Lower leg skin (tissue), 3 donors: ENCODE results near the gene PTPN5.

Experiments
- POLR2A ChIP-seq, 2 donors: fragments of 450-650 bp; IDR thresholded peaks; one replicate each; pipeline ENCODE4 v1.6.1; 2016 to 2017; ENCODE audit warnings: antibody characterized with exemption in 2 of 2, mild to moderate bottlenecking in 1 of 2, moderate library complexity in 1 of 2
- TF ChIP-seq, protein P1 (sequence below), 3 donors: fragments of 450-650 bp; IDR thresholded peaks; one replicate each; pipeline ENCODE4 v1.5.1; 2016; ENCODE audit warnings: antibody characterized with exemption in 3 of 3, mild to moderate bottlenecking in 3 of 3, moderate library complexity in 2 of 3

DNA sequence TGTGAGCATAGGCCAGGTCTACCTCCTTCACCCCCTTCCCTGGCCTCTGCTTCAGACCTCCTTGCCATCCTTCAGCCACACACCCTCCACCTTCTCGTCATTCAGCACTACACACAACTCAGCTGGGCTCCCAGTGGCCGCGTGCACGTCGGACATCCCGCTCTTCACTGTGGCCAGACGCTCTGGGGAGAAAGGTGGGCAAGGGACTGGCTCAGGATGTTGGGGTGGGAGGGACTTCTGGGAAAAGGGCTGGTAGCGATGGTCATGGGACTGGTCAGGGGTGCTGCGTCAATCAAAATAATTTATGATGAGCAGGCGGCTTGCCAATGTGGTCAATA lies 77.2 kb downstream of the PTPN5 start:
- TF ChIP-seq, protein P1, sequence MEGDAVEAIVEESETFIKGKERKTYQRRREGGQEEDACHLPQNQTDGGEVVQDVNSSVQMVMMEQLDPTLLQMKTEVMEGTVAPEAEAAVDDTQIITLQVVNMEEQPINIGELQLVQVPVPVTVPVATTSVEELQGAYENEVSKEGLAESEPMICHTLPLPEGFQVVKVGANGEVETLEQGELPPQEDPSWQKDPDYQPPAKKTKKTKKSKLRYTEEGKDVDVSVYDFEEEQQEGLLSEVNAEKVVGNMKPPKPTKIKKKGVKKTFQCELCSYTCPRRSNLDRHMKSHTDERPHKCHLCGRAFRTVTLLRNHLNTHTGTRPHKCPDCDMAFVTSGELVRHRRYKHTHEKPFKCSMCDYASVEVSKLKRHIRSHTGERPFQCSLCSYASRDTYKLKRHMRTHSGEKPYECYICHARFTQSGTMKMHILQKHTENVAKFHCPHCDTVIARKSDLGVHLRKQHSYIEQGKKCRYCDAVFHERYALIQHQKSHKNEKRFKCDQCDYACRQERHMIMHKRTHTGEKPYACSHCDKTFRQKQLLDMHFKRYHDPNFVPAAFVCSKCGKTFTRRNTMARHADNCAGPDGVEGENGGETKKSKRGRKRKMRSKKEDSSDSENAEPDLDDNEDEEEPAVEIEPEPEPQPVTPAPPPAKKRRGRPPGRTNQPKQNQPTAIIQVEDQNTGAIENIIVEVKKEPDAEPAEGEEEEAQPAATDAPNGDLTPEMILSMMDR (IDR thresholded peaks at IDR 0.05), result no peak
- no peak for TF ChIP-seq POLR2A (IDR thresholded peaks at IDR 0.05)
